GM18907 (cell line): ENCODE results near the gene PIK3R6.
"Not testable (repeated sequence)": the region's sequence is repeated elsewhere in the genome, so short reads cannot be mapped to it uniquely, and the experiment has no call there.

Experiments
- ATAC-seq: cut with Tn5 transposase; IDR thresholded peaks from one replicate; pipeline ENCODE4 v1.9.1; 2021; ENCODE audit warnings: mild to moderate bottlenecking, moderate library complexity; ENCODE audit not compliant: unreplicated experiment

Gene PIK3R6

GRCh38 chr17:8873801-8874715 is 6.6 kb upstream of the PIK3R6 start:
- ATAC-seq: no peak

- ATAC-seq: no peak
Measured at GRCh38 chr17:8872705-8873435, 5.4 kb upstream of the PIK3R6 start.

DNA sequence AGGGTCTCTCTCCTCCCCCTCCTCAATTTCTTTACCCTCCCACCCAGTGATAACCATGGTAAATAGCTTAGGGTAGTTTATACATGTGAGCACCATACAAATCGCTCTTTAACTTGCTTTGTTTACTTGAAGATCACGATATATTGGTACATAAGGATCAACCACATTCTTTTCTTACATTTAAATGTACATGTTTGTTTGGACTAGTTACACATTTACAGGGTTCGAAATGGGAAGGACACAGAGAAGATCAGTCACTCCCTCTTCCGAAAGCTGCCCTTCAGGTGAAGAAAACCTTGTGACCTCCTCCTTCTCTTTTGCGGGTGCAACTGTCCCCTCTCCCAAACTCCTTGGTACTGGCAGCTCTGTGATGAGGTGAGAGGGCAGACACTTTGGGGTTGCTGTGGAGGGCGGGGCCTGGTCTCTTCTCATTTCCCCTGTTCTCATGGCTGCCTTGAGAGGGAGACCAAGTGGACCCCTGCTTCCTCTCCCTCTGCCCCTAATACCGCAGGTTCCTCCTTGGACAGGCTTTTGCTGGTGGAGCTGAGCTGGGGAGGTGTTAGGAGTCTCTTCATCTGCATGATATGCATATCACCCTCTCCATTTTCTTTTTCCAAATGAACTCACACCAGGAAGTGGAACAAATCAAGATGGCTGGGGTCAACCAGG is 4.7 kb upstream of the PIK3R6 start:
- no peak for ATAC-seq

GRCh38 chr17:8871081-8871581 is 3.7 kb upstream of the PIK3R6 start:
- ATAC-seq: no peak

DNA sequence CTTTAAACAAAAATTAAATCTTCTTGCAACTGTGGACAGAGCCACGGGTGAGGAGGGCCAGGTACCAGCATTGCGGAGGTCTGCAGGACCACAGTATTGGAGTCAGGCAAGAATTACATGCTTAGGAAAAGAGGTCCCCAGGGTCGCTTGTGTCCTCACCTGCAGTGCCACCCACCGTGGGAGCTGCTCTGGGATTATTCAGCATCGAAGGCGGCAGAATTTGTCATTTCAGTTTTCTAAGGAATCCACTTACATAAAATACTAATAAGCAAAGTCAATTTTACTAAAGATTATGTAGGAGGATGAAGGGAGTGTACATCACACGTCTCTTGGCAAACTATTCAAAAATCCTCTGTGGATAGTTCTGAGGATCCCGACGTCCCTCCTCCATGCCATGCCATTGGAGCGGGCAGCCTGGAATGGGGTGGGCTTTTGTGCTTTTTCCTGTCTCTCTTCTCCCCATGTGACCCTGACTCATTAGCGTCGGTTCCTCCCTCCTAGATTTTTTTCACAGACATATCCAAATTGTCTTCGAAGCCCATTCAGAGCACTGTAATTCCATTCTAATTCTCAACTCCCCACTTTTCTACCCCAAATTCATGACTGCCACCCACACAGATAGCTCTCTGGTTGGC is 3.0 kb upstream of the PIK3R6 start:
- no peak for ATAC-seq

GRCh38 chr17:8869114-8869815 is 1.8 kb upstream of the PIK3R6 start:
- peak; percentile 12 for ATAC-seq

- peak; percentile 60 for ATAC-seq
Measured at GRCh38 chr17:8868529-8868951, 1.1 kb upstream of the PIK3R6 start.

GRCh38 chr17:8868092-8868491 is 618 bp upstream of the PIK3R6 start:
- no peak for ATAC-seq

DNA sequence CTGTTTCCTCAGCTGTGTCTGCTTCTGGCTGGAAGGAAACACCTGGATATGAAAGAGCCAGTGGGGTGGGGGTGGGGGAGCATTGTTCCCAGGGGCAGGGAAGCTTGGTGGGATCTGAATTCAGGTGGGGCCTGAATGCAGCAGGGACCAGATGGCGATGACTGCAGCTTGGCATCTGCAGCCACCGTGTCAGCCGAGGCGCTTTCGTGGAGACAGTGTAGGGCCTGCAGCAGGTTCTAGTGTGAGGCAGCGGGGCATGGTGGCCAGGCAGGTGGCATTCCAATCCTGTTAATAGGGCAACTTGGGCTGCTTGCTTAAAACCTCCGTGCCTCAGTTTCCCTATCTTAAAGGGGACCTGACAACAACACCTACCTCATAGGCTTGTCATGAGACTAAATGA is 1.7 kb downstream of the PIK3R6 start:
- no peak for ATAC-seq

DNA sequence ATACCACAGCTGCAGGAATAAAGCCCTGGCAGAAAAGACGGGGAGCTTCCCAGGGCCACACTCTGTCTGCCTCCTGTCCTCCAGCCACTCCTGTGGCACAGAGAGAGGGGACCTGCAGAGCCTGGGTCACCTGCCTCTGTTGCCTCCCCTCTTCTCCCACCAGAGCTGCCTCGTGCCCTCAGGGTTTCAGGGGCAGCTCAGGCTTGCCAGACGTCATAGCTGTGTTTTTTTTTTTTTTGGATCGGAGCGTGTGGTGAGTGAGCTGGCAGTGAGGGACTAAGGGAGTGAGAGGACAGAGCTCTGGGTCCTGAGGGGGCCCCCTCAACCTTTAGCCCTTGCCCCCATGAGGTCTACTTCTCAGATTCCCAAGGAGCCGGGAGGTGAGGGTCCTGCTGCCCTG is 2.1 kb downstream of the PIK3R6 start:
- no peak for ATAC-seq

GRCh38 chr17:8862213-8863056 is 5.0 kb downstream of the PIK3R6 start:
- ATAC-seq: no peak

DNA sequence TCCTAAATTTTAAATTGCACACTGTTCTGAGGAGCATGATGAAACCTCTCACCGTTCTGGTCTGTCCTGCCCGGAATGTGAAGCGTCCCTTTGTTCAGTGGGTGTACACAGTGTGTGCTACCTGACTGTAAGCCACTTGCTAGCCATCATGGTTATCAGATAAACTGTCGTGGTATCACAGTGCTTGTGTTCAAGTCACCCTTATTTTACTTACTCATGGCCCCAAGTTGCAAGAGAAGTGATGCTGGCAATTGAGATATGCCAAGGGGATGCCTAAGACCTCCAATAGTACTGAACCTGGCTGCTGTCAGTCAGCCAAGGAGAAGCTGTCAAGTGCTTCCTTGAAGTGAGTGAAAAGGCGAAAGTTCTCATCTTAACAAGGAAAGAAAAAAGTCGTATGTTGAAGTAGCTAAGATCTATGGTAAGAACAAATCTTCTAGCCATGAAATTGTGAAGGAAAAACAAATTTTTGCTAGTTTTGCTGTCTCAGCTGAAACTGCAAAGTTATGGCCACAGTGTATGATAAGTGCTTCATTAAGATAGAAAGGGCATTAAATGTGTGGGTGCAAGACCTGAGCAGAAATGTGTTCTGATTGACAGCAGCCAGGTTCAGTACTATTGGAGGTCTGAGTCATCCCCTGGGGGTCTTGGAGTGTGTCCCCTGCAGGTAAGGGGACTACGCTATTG is 5.8 kb downstream of the PIK3R6 start:
- ATAC-seq: no peak

- ATAC-seq: no peak
Measured at GRCh38 chr17:8859804-8860430, 7.6 kb downstream of the PIK3R6 start.

DNA sequence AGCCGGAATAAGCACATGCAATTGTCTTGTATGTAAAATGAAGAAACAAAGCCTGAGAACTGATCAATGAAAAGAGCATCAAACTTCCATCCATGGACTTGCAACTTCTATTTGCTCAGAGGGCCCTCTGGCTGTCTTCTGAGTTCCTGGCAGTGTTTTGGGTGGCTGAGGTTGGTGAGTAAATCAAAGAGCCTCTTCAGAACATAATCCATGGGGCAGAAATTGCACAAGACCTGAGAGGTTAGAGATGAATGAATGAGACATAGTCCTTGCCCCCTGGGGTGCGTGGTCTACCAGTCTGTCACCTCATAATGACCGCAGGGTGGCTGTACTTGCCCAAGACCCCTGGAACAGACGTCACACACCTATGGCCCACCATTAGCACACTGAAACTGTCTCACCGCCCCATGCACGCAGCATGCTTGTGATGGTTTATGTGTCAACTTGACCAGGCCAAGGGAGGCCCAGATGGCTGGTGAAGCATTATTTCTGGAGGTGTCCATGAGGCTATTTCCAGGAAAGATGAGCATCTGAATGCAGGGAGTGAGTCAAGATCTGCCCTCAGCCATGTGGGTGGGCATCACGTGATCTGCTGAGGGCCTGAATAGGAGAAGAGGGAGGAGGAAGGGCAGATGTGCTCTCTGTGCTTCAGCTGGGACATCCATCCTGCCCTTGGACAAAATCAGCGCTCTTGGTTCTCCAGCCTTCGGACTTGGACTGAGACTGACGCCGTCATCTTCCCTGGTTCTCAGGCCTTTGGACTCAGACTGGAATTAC is 8.3 kb downstream of the PIK3R6 start:
- ATAC-seq: peak; percentile 35

DNA sequence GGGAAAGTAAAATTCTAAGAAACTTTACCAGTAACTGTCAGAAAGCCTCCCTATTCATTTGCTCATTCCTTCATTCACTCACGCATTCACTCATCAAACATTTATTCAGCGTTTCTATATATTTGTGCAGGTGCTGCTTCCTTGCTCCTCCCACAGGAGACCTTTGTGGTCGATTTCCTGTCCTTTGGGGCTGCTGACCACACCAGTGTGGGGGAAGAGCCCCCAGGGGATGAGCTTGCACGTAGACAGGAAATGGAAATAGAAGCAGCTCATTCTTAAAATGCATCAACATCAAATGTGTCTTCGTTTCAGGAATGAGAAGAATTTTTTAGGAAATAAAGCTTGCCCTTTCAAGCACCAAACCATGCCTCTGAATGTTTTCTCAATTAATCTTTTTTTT is 9.6 kb downstream of the PIK3R6 start:
- peak; percentile 58 for ATAC-seq

DNA sequence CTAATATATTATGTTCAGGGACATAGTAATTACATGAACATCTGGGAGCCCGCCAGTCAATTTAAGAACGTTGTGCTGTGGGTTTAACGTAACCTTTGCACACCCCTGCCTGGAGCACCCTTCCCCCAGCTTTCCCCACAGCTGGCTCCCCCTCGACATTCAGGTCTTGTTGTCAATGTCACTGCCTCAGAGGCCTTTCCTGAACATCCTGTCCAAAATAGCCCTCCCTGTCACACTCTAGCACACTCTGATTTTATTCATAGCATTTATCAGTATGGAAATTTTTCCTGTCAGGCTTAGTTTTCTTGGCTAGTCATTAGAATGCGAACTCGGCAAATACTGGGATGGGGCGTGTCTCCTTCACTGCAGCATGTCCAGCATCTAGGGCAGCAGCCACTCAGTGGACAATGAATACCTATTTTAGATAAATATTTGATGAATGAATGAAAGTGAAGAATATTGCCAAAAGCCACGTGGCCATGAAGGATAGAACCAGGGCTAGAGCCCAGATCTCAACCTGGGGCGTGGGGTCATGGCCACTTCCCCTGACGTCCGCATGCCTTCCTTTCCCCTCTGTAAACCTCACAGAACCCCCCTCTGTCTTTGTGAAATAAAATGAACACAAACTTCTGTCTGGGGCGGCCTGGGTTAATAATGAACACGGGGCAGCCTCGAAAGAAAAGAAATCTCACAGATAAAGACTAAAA is 10.5 kb downstream of the PIK3R6 start:
- ATAC-seq: peak; percentile 6

GRCh38 chr17:8856205-8856603 is 11.3 kb downstream of the PIK3R6 start:
- not testable (repeated sequence) for ATAC-seq
